ENCODE results near the gene KRTAP21-1.

KRTAP21-1 gene

DNA sequence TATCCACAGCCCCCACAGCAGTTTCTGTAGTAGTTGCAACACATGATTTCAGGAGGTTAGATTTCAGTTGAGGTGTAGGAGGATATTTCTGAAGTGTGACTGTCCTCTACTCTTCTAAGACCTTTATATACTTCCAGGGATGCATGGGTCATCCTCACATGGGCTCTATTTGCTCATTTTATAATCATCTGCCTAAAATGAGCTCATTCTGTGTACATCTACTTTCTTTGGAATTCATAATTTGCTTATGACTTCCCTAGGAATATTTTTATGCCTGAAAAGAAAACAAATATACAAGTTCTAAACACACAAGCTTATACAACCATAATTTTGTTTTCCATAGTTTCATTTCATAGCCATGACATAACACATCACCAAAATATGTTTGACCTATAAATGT, 8.1 kb downstream of the KRTAP21-1 start, which contains the start of gene KRTAP21-2:
Gene KRTAP21-2, minus strand, starts transcription at position 101 of the 400 bp plus-strand sequence. Its CDS starts 57 bp downstream, at position 44.
- TF ChIP-seq, protein P1, sequence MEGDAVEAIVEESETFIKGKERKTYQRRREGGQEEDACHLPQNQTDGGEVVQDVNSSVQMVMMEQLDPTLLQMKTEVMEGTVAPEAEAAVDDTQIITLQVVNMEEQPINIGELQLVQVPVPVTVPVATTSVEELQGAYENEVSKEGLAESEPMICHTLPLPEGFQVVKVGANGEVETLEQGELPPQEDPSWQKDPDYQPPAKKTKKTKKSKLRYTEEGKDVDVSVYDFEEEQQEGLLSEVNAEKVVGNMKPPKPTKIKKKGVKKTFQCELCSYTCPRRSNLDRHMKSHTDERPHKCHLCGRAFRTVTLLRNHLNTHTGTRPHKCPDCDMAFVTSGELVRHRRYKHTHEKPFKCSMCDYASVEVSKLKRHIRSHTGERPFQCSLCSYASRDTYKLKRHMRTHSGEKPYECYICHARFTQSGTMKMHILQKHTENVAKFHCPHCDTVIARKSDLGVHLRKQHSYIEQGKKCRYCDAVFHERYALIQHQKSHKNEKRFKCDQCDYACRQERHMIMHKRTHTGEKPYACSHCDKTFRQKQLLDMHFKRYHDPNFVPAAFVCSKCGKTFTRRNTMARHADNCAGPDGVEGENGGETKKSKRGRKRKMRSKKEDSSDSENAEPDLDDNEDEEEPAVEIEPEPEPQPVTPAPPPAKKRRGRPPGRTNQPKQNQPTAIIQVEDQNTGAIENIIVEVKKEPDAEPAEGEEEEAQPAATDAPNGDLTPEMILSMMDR (IDR thresholded peaks at IDR 0.05), result no peak

DNA sequence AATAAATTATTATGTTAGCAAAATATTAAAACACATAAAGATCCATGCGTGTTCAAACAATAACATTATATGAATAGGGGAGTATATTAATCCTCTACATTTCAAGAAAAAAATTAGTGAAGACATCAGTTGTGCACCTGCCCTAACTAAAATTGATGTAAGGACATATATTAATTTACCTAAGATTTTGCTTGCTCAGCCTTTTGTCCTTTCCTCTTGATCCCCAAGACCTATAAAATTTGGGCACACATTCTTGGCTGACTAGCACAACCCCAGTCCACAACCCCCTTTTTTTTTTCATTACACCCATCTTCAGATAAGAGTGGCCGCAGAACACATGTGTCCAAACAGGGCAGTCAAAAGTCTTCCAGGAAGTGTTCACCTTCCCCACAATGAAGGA, 14.8 kb downstream of the KRTAP21-1 start:
- TF ChIP-seq, protein P1 (IDR thresholded peaks at IDR 0.05), result no peak

DNA sequence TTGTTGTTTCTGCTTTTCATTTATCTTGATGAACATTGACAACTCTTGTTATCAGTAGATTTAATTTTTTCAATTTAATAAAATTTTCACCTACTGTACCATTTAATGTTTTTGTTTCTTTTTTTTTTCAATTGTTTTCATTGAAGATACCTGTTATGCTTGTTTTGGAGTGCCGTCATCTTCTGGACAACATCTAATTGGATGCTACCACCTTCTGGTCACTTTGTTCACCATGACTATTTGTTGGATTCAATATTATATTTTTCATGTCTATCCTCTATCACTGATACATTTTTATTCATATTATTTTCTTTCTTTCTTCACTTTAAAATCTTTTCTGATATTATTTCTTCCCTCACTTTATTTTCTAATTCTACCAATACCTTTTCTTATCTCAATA, 22.2 kb downstream of the KRTAP21-1 start:
- TF ChIP-seq, protein P1 (IDR thresholded peaks at IDR 0.05), result peak; percentile 42; the same call in 1 of the 2 replicates

DNA sequence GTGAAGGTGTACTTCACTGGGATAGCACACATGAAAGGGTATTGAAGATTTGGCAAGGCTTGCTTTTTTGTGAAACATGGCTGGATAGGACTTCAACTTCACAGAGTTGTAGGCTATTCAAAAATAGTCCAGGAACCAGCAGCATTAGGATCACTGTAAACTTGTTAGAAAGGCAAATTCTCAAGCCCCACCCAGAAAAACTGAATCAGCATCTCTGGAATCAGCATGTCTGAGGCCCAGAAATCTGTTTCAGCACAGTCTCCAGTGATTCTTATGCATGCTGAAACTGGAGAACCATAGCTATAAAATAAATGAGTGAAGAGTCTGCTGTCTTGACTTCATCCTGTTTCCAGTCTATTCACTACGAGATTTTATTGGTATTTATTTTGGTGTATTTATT, 28.5 kb downstream of the KRTAP21-1 start:
- TF ChIP-seq, protein P1 (IDR thresholded peaks at IDR 0.05), result no peak

DNA sequence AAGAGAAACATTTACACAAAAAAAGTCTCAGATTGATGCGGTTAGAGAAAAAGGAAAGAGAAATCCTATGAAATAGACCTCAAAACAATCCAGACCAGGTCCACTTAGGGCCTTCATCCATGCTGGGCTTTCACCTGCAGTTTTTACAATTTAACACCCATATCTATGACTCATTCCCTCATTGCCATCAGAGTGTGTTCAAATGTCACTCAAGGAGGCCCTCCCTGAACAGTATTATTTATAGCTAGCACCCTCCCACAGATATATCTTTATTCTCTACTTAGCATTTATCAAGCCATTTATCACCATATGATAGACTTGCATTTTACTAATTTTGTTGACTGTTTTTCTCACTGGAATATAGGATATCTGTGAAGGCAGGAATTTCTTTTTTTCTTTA, 35.8 kb downstream of the KRTAP21-1 start:
- TF ChIP-seq, protein P1 (IDR thresholded peaks at IDR 0.05), result no peak

DNA sequence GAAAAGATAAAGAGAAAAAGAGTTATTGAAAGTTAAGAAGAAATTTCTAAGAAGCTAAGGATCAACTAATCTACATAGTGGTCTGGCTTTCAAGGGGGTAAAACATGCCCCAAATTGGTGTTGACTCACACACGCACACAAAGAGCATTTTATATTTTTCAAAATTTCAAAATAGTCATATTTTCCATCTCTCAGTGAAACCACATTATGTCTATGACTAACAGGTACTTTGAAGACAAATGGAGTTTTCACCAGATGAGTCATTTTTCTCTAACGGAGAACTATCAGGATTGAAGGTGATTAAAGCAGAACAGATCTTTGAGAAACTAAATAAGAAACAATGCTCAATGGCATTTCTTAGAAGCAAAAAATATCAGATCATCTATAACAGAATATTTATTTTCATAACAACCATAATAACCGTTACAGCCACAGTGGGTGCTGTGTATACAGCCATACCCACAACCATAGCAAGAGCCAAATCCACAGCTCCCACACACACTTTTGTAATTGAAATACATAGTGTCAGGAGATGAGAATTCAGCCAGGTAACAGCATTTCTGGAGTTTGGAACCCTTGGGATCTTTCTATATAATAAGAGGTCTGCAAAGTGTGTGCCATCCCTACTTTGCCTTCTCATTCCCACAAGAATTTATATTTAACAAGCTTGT, 36.9 kb downstream of the KRTAP21-1 start, which contains the start of gene KRTAP21-3:
Gene KRTAP21-3, minus strand, starts transcription at position 539 of the 671 bp plus-strand sequence. Its CDS starts 18 bp downstream, at position 521.
- TF ChIP-seq, protein P1 (IDR thresholded peaks at IDR 0.05), result no peak

DNA sequence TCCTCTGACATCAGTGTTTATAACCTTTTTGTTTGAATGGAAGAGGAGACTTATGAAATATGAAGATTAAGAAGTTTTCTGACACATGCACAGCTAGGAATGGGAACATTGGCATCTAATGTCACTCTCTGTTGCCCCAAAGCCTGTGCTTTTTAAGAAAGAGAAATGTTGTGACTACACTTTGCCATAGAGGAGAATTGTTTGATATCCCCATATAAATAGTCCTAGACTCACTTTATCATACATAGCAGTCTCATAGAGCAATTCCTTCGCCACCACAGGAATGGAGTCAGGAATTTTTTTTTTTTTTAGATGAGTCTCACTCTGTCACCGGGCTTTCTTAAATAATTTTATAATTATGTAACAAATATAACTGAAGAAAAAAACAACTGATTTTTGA, 38.1 kb downstream of the KRTAP21-1 start:
- TF ChIP-seq, protein P1 (IDR thresholded peaks at IDR 0.05), result no peak

Data from LNCAP (cell line).